ENCODE data around the gene LRCH1.

DNA sequence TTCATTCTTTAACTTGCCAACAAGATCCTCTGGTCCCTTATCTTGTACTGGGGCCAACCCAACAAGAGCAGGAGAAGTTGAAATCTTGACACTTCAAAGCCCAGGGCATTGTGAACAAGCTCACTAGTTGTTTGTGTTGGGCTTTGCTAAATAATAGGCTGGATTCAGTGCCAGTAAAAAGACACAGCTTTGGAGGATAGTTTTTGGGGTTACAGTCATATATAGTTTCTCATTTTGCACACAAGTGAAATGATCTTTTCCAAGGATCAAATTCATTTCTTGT is 30.3 kb upstream of the LRCH1 start:
- TF ChIP-seq ASH2L (IDR thresholded peaks at IDR 0.05; ENCODE audit: insufficient read length, low read depth, low read length) (no peak), NR2C2 (CRISPR knock-in tag; IDR thresholded peaks at IDR 0.05; ENCODE audit: borderline replicate concordance) (no peak), MAZ (IDR thresholded peaks at IDR 0.05; ENCODE audit: borderline replicate concordance, low read depth, low read length) (no peak), MAZ (CRISPR knock-in tag; IDR thresholded peaks at IDR 0.05; ENCODE audit: low read depth) (no peak)
- TF ChIP-seq, protein P1, sequence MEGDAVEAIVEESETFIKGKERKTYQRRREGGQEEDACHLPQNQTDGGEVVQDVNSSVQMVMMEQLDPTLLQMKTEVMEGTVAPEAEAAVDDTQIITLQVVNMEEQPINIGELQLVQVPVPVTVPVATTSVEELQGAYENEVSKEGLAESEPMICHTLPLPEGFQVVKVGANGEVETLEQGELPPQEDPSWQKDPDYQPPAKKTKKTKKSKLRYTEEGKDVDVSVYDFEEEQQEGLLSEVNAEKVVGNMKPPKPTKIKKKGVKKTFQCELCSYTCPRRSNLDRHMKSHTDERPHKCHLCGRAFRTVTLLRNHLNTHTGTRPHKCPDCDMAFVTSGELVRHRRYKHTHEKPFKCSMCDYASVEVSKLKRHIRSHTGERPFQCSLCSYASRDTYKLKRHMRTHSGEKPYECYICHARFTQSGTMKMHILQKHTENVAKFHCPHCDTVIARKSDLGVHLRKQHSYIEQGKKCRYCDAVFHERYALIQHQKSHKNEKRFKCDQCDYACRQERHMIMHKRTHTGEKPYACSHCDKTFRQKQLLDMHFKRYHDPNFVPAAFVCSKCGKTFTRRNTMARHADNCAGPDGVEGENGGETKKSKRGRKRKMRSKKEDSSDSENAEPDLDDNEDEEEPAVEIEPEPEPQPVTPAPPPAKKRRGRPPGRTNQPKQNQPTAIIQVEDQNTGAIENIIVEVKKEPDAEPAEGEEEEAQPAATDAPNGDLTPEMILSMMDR (CRISPR knock-in tag; IDR thresholded peaks at IDR 0.05) = no peak
- TF ChIP-seq, protein P2, sequence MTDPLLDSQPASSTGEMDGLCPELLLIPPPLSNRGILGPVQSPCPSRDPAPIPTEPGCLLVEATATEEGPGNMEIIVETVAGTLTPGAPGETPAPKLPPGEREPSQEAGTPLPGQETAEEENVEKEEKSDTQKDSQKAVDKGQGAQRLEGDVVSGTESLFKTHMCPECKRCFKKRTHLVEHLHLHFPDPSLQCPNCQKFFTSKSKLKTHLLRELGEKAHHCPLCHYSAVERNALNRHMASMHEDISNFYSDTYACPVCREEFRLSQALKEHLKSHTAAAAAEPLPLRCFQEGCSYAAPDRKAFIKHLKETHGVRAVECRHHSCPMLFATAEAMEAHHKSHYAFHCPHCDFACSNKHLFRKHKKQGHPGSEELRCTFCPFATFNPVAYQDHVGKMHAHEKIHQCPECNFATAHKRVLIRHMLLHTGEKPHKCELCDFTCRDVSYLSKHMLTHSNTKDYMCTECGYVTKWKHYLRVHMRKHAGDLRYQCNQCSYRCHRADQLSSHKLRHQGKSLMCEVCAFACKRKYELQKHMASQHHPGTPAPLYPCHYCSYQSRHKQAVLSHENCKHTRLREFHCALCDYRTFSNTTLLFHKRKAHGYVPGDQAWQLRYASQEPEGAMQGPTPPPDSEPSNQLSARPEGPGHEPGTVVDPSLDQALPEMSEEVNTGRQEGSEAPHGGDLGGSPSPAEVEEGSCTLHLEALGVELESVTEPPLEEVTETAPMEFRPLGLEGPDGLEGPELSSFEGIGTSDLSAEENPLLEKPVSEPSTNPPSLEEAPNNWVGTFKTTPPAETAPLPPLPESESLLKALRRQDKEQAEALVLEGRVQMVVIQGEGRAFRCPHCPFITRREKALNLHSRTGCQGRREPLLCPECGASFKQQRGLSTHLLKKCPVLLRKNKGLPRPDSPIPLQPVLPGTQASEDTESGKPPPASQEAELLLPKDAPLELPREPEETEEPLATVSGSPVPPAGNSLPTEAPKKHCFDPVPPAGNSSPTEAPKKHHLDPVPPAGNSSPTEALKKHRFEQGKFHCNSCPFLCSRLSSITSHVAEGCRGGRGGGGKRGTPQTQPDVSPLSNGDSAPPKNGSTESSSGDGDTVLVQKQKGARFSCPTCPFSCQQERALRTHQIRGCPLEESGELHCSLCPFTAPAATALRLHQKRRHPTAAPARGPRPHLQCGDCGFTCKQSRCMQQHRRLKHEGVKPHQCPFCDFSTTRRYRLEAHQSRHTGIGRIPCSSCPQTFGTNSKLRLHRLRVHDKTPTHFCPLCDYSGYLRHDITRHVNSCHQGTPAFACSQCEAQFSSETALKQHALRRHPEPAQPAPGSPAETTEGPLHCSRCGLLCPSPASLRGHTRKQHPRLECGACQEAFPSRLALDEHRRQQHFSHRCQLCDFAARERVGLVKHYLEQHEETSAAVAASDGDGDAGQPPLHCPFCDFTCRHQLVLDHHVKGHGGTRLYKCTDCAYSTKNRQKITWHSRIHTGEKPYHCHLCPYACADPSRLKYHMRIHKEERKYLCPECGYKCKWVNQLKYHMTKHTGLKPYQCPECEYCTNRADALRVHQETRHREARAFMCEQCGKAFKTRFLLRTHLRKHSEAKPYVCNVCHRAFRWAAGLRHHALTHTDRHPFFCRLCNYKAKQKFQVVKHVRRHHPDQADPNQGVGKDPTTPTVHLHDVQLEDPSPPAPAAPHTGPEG (CRISPR knock-in tag; IDR thresholded peaks at IDR 0.05) = no peak

Measured in HepG2 (cell line).